GM21723 (cell line): ENCODE results near the gene EHD1.

ENCODE experiments used
- ATAC-seq: cut with Tn5 transposase; IDR thresholded peaks from one replicate; pipeline ENCODE4 v1.9.1; 2021; ENCODE audit warnings: mild to moderate bottlenecking, moderate library complexity; ENCODE audit not compliant: unreplicated experiment

Gene EHD1

GRCh38 chr11:64875369-64876228 is 2.8 kb downstream of the EHD1 start:
- ATAC-seq: no peak

- ATAC-seq: no peak
These were observed 3.8 kb downstream of the EHD1 start for GRCh38 chr11:64874308-64875240.

- ATAC-seq: no peak
These were observed 5.5 kb downstream of the EHD1 start for GRCh38 chr11:64872790-64873488.

- no peak for ATAC-seq
These were observed 6.9 kb downstream of the EHD1 start for GRCh38 chr11:64871492-64871891.

GRCh38 chr11:64870893-64871466 is 7.4 kb downstream of the EHD1 start:
- ATAC-seq: no peak

GRCh38 chr11:64870176-64870892 is 8.1 kb downstream of the EHD1 start:
- no peak for ATAC-seq

GRCh38 chr11:64869571-64870175 is 8.7 kb downstream of the EHD1 start:
- no peak for ATAC-seq

- no peak for ATAC-seq
These were observed 9.4 kb downstream of the EHD1 start for GRCh38 chr11:64868904-64869570.

GRCh38 chr11:64867748-64868462 is 10.5 kb downstream of the EHD1 start:
- ATAC-seq: no peak

- ATAC-seq: no peak
These were observed 12.3 kb downstream of the EHD1 start for GRCh38 chr11:64866173-64866491.

GRCh38 chr11:64865286-64866172 is 12.9 kb downstream of the EHD1 start:
- ATAC-seq: peak; percentile 42

- ATAC-seq: peak; percentile 19
These were observed 13.7 kb downstream of the EHD1 start for GRCh38 chr11:64864473-64865285.

- no peak for ATAC-seq
These were observed 14.3 kb downstream of the EHD1 start for GRCh38 chr11:64864135-64864472.

GRCh38 chr11:64863391-64864060 is 14.9 kb downstream of the EHD1 start:
- no peak for ATAC-seq

- no peak for ATAC-seq
These were observed 15.4 kb downstream of the EHD1 start for GRCh38 chr11:64862987-64863390.

- no peak for ATAC-seq
These were observed 17.0 kb downstream of the EHD1 start for GRCh38 chr11:64861227-64861975.
